Activated T-cell treated with anti-CD3 and anti-CD28 coated beads, Interleukin-2, amount 50 U/mL, for 24 hours (primary cell): ENCODE results near the gene UNK.
"Not testable (repeated sequence)": the region's sequence is repeated elsewhere in the genome, so short reads cannot be mapped to it uniquely, and the experiment has no call there.

Source experiments
- DNase-seq: peaks from one replicate; pipeline ENCODE4 v3.0.0-alpha.2; 2020
- H3K27ac Mint-ChIP-seq: 2 replicates; pipeline ENCODE4 v1.8.0; 2020; ENCODE audit warnings: mild to moderate bottlenecking, mixed read lengths
- H3K27me3 Mint-ChIP-seq: 2 replicates; pipeline ENCODE4 v1.8.0; 2020; ENCODE audit warnings: mixed read lengths
- H3K36me3 Mint-ChIP-seq: 2 replicates; pipeline ENCODE4 v1.8.0; 2020; ENCODE audit warnings: low read depth, mixed read lengths
- H3K4me1 Mint-ChIP-seq: 2 replicates; pipeline ENCODE4 v1.8.0; 2020; ENCODE audit warnings: low read depth, mixed read lengths
- H3K4me3 Mint-ChIP-seq: 2 replicates; pipeline ENCODE4 v1.8.0; 2020; ENCODE audit warnings: mild to moderate bottlenecking, moderate library complexity, mixed read lengths
- H3K9me3 Mint-ChIP-seq: 2 replicates; pipeline ENCODE4 v1.8.0; 2020; ENCODE audit warnings: mixed read lengths

The UNK gene

GRCh38 chr17:75855310-75856061 lies 70.9 kb downstream of the UNK start, which contains the start of gene WBP2:
Gene WBP2 (minus strand): TSS chr17:75855335. CDS start chr17:75855297, 38 bp downstream.
- peak; percentile 95 for DNase-seq
- no peaks in the 10 kb centered on the region for H3K9me3 Mint-ChIP-seq
- H3K27me3 Mint-ChIP-seq, result no peaks in the 10 kb centered on the region
- H3K4me1 Mint-ChIP-seq, result peaks cover 42% of the 10 kb centered on the region
- H3K4me3 Mint-ChIP-seq, result no peak within 1 kb of the TSS
- peak within 1 kb of the TSS; percentile 89 for H3K27ac Mint-ChIP-seq
- peaks cover 14% of the 10 kb centered on the region for H3K36me3 Mint-ChIP-seq

- Mint-ChIP-seq H3K27ac (peak overlapping the region; percentile 89), H3K4me3 (no peak overlapping the region), H3K27me3 (no peaks in the 10 kb centered on the region), H3K36me3 (peaks cover 7% of the 10 kb centered on the region), H3K9me3 (no peaks in the 10 kb centered on the region), H3K4me1 (peaks cover 43% of the 10 kb centered on the region)
- no peak for DNase-seq
Measured at GRCh38 chr17:75856062-75856756, 71.6 kb downstream of the UNK start.

GRCh38 chr17:75859358-75859757 lies 74.8 kb downstream of the UNK start:
- H3K36me3 Mint-ChIP-seq, H3K4me3 Mint-ChIP-seq, DNase-seq, H3K9me3 Mint-ChIP-seq, H3K27me3 Mint-ChIP-seq, H3K27ac Mint-ChIP-seq: not testable (repeated sequence)
- peaks cover 34% of the 10 kb centered on the region for H3K4me1 Mint-ChIP-seq

- DNase-seq, result no peak
- H3K27me3 Mint-ChIP-seq, result no peaks in the 10 kb centered on the region
- no peaks in the 10 kb centered on the region for H3K36me3 Mint-ChIP-seq
- H3K9me3 Mint-ChIP-seq, result no peaks in the 10 kb centered on the region
- H3K27ac Mint-ChIP-seq, result no peak overlapping the region
- H3K4me1 Mint-ChIP-seq, result peaks cover 36% of the 10 kb centered on the region
- H3K4me3 Mint-ChIP-seq, result no peak overlapping the region
Measured at GRCh38 chr17:75861927-75862317, 77.3 kb downstream of the UNK start.

GRCh38 chr17:75864448-75864871 lies 79.9 kb downstream of the UNK start:
- Mint-ChIP-seq H3K4me3 (no peak overlapping the region), H3K27ac (peak overlapping the region; percentile 83), H3K36me3 (no peaks in the 10 kb centered on the region), H3K27me3 (no peaks in the 10 kb centered on the region), H3K9me3 (no peaks in the 10 kb centered on the region), H3K4me1 (peaks cover 21% of the 10 kb centered on the region)
- DNase-seq, result peak; percentile 54

- H3K4me1 Mint-ChIP-seq, result peaks cover 18% of the 10 kb centered on the region
- not testable (repeated sequence) for H3K9me3 Mint-ChIP-seq, H3K27me3 Mint-ChIP-seq, H3K36me3 Mint-ChIP-seq, DNase-seq, H3K4me3 Mint-ChIP-seq
- peak overlapping the region; percentile 83 for H3K27ac Mint-ChIP-seq
Measured at GRCh38 chr17:75864887-75865286, 80.3 kb downstream of the UNK start.

- H3K9me3 Mint-ChIP-seq, H3K36me3 Mint-ChIP-seq, H3K4me3 Mint-ChIP-seq, DNase-seq, H3K27me3 Mint-ChIP-seq: not testable (repeated sequence)
- Mint-ChIP-seq H3K4me1 (peaks cover 18% of the 10 kb centered on the region), H3K27ac (peak overlapping the region; percentile 18)
Measured at GRCh38 chr17:75865404-75866188, 81.0 kb downstream of the UNK start.

GRCh38 chr17:75868730-75869281 lies 84.2 kb downstream of the UNK start:
- DNase-seq, H3K36me3 Mint-ChIP-seq, H3K27ac Mint-ChIP-seq, H3K4me3 Mint-ChIP-seq, H3K27me3 Mint-ChIP-seq, H3K9me3 Mint-ChIP-seq: not testable (repeated sequence)
- peaks cover 27% of the 10 kb centered on the region for H3K4me1 Mint-ChIP-seq

- Mint-ChIP-seq H3K4me3 (no peak overlapping the region), H3K27ac (no peak overlapping the region), H3K9me3 (no peaks in the 10 kb centered on the region), H3K4me1 (peaks cover 25% of the 10 kb centered on the region), H3K27me3 (no peaks in the 10 kb centered on the region), H3K36me3 (peaks cover 5% of the 10 kb centered on the region)
- no peak for DNase-seq
Measured at GRCh38 chr17:75869282-75870141, 84.9 kb downstream of the UNK start.

GRCh38 chr17:75870228-75870627 lies 85.6 kb downstream of the UNK start:
- H3K36me3 Mint-ChIP-seq, H3K27ac Mint-ChIP-seq, DNase-seq, H3K27me3 Mint-ChIP-seq, H3K9me3 Mint-ChIP-seq, H3K4me3 Mint-ChIP-seq: not testable (repeated sequence)
- H3K4me1 Mint-ChIP-seq, result peaks cover 19% of the 10 kb centered on the region

GRCh38 chr17:75872434-75873351 lies 88.1 kb downstream of the UNK start:
- Mint-ChIP-seq H3K27me3 (no peaks in the 10 kb centered on the region), H3K36me3 (peaks cover 25% of the 10 kb centered on the region), H3K9me3 (no peaks in the 10 kb centered on the region), H3K4me3 (no peak overlapping the region), H3K27ac (peak overlapping the region; percentile 63), H3K4me1 (peaks cover 38% of the 10 kb centered on the region)
- DNase-seq, result no peak

- Mint-ChIP-seq H3K27ac (no peak overlapping the region), H3K4me1 (peaks cover 40% of the 10 kb centered on the region), H3K27me3 (no peaks in the 10 kb centered on the region), H3K9me3 (no peaks in the 10 kb centered on the region), H3K36me3 (peaks cover 25% of the 10 kb centered on the region), H3K4me3 (no peak overlapping the region)
- DNase-seq, result no peak
Measured at GRCh38 chr17:75873587-75874322, 89.1 kb downstream of the UNK start.
